ENCODE results near the gene EYA2.

- TF ChIP-seq EZH2phosphoT487 (IDR thresholded peaks at IDR 0.05; ENCODE audit: borderline replicate concordance) (no peak), CTCF (conservative IDR thresholded peaks at IDR 0.05; ENCODE audit: low read length) (no peak)
Observed at GRCh38 chr20:47031821-47032220, 137.2 kb downstream of the EYA2 start.

Data from Loucy (cell line).